ENCODE results near the gene SLC6A8.
"Not testable (repeated sequence)": the region's sequence is repeated elsewhere in the genome, so short reads cannot be mapped to it uniquely, and the experiment has no call there.

Gene SLC6A8

DNA sequence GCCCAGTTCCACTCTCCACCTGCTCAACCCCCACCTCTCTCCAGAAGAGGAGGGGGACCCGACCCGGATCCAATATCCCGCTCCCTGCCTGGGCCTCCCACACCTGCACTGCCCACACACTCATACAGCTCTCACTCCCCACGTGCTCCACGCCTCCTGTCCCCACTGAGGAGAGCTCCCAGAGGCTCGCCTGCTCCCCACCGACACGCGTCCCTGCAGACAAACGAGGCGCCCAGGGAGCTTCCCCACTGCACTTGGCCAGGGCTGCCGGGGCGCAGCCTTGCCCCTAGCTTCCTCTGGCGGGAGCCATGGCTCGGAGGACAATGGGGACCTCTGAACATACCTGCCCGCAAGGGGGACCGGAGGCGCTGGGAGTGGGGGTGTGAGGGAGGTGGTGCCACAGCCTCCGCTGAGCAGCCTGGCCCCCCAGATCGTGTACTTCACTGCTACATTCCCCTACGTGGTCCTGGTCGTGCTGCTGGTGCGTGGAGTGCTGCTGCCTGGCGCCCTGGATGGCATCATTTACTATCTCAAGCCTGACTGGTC lies 5.0 kb downstream of the SLC6A8 start:
- DNase-seq (ENCODE audit: low read depth in 2 of 2) = no peak

DNA sequence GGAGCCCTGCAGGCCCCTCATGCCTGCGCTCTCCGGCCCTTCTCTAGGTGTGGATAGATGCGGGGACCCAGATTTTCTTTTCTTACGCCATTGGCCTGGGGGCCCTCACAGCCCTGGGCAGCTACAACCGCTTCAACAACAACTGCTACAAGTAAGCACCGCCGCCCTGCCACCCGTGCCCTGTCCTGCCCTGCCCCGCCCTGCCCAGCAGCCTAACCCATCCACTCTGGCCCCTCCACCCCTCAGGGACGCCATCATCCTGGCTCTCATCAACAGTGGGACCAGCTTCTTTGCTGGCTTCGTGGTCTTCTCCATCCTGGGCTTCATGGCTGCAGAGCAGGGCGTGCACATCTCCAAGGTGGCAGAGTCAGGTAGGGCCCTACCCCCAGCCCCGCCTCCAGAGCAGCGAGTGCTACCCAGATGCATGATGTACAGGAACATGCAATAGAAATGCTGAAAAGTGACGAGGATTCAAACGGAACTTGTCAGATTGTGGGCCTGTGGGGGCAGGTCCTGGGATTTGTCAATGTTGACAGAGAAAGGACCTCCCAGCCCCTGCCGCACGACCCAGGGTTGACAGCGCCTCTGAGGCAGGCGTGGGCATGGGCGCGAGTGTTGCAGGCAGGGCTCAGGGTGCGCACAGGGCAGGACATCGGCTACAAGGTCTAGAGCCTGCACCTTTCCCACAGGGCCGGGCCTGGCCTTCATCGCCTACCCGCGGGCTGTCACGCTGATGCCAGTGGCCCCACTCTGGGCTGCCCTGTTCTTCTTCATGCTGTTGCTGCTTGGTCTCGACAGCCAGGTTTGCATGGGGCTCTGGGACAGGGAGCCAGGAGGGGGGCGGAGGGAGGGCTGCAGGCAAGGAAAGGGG lies 5.7 kb downstream of the SLC6A8 start:
- DNase-seq (ENCODE audit: low read depth in 2 of 2) = no peak

DNA sequence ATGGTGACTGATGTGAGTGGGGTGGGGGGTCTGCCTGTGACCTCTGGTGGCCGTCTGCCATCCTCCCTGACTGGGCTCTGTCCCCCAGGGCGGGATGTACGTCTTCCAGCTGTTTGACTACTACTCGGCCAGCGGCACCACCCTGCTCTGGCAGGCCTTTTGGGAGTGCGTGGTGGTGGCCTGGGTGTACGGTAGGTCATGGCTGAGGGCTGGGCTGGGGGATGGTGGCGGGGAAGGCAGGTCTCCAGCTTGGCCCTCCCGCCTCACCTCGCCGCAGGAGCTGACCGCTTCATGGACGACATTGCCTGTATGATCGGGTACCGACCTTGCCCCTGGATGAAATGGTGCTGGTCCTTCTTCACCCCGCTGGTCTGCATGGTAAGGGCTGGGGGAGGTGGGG lies 6.5 kb downstream of the SLC6A8 start:
- not testable (repeated sequence) for DNase-seq (ENCODE audit: low read depth in 2 of 2)

DNA sequence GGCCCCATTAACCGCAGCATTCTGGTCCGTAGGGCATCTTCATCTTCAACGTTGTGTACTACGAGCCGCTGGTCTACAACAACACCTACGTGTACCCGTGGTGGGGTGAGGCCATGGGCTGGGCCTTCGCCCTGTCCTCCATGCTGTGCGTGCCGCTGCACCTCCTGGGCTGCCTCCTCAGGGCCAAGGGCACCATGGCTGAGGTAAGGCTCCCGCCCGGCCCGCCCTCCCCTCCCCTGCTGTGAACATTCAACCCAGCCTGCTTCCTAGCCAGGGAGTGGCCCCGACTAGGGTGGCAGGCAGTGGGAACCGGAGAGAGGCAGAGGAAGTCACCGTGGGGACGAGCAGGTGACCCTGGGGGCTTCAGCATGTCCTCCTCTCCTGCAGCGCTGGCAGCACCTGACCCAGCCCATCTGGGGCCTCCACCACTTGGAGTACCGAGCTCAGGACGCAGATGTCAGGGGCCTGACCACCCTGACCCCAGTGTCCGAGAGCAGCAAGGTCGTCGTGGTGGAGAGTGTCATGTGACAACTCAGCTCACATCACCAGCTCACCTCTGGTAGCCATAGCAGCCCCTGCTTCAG lies 7.1 kb downstream of the SLC6A8 start:
- DNase-seq (ENCODE audit: low read depth in 2 of 2) = no peak

DNA sequence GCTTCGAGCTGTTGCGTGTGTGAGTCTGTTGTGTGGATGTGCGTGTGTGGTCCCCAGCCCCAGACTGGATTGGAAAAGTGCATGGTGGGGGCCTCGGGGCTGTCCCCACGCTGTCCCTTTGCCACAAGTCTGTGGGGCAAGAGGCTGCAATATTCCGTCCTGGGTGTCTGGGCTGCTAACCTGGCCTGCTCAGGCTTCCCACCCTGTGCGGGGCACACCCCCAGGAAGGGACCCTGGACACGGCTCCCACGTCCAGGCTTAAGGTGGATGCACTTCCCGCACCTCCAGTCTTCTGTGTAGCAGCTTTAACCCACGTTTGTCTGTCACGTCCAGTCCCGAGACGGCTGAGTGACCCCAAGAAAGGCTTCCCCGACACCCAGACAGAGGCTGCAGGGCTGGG lies 8.4 kb downstream of the SLC6A8 start:
- DNase-seq (ENCODE audit: low read depth in 2 of 2) = no peak

DNA sequence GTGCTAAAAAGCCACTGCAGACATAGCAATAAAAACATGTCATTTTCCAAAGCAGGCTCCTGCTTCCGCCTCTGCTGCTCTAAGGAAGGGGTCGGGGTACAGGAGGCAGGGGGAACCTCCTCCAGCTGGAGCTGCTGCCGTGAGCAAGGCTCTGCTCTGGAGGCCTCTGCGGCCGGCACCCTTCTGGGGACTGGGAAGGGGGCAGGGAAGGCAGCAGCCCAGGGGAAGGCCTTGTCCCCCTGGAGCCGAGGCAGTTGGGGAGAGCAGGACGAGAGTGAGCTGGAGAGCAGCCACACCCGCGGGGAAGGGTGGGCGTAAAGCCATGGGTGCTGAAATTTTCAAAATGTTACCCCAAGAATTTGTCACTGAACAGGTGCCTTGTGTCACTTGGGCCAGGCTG lies 8.8 kb downstream of the SLC6A8 start:
- DNase-seq (ENCODE audit: low read depth in 2 of 2) = not testable (repeated sequence)

DNA sequence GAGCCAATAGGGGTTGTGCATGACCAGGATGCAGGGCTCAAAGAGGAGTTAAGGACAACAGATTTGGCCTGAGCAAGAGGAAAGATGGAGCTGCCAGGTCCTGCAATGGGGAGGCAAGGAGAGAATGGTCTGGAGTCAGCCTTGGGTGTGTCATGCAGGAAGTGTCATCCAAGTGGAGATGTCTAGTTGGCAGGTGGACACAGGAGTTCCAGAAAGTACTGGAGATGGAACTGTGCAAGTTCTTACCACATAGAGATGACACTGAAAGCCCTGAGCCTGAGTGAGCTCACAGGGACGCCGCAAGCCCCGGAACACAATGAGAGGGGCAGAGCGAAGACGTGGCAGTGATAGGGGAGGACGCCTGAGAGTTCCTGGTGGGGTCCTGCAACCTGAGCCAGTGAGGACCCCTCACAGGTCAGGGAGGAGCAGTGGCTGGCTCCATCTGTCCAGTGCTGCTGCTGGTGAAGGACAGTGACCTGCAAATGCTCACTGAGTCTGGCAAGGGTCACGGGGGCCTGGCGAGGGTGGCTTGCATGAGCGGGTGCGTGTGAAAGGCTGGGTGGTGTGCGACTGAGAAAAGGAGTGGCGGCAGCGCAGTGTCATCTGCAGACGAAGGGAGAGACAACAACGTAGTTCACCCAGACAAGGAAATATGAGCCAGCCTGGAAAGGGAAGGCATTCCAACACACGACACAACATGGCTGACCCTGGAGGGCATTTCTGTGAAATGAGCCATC lies 9.4 kb downstream of the SLC6A8 start:
- not testable (repeated sequence) for DNase-seq (ENCODE audit: low read depth in 2 of 2)

DNA sequence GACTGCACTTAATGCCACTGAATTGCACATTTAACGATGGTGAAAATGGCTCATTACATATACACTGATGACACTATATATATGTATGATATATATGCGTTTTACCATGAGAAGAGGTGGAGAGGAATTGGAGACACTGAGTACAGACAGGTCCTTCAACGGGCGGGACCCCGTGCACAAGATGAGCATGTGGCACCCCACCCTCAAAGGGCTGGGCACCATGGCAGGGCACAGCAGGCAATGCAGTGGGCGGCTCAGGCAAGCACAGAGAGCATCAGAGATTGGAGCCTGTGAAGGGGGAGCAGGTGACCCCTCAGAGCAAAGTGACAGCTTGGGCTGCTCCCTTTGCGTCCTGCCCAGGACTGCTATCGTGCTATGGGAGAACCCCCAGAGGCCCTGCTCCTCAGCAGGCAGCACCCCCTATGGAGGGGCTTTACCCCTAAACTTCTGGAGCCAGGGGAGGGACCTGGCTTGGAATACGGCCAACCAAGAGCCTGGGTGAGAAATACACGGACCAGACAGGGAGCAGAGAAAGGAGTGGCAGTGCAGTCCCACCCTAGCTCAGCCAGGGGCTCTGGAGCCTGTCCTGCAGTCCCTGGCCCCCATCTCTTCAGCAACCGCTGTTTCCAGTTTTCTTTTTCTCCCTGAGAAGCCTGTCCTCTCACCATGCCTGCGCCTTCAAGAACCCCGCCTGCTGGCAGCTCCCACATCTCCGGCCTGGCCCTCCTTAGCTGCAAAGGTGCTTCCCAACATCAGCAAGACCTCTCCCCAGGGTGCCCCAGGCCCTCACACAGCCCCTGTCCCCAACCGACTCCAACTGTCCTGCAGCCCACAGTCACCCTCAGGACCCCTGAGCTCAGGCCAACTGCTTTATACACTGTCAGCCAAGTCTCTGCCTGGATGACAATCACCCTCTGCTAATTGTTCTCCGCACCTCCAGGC lies 10.5 kb downstream of the SLC6A8 start:
- no peak for DNase-seq (ENCODE audit: low read depth in 2 of 2)

DNA sequence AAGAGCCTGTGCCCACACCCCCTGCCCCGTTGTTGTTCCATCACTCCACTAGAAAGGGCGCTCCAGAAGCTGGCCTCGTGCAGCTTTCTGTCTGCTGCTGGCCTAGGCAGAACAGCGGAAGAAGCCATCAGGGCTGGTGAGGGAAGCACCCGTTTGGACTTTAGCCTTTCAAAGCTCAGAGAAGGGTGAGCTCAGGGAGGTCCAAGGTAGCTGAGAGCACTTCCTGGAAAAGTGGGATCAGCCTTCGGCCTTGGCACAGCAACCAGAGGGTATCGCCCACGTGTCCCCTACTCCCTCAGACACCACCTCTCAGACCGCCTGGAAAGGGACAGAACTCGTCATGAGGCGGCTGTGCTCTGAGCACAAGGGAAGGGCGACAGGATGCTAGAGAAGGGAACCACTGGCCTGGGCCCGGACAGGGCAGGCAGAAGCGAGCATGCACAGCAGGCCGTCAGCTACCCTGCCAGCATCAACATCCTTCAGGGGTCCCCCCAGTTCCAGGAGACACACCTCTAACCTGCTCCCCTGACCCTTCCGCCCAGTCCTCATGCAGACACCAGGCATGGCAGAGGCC lies 11.6 kb downstream of the SLC6A8 start:
- DNase-seq (ENCODE audit: low read depth in 2 of 2) = not testable (repeated sequence)

DNA sequence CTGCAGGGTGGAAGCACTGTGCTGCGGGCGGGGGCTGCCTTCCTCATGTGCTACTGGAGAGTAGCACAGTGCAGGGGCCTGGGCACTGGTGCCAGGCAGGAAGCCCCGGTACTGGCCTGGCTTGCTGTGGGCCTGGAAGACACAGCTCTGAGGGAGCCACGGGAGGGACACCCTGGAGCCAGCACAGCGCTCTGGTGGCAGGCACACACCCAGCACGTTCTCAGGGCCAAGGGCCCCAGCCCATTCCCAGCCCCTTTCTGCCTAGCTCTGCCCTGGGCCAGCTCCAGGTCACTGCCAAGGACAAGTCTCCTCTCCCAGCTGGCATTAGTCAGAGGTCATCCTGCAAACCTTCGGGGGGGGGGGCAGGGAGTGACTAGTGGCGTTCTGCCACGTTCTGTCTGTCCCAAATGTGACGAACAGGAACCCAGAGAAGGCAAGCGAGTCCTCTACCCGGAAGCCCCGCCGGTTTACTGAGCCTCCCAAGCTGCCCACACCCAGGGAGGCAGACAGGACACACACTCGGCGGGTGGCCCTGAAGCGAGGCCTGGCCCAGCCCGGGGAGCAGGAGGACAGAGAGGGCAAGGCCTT lies 12.2 kb downstream of the SLC6A8 start:
- not testable (repeated sequence) for DNase-seq (ENCODE audit: low read depth in 2 of 2)

DNA sequence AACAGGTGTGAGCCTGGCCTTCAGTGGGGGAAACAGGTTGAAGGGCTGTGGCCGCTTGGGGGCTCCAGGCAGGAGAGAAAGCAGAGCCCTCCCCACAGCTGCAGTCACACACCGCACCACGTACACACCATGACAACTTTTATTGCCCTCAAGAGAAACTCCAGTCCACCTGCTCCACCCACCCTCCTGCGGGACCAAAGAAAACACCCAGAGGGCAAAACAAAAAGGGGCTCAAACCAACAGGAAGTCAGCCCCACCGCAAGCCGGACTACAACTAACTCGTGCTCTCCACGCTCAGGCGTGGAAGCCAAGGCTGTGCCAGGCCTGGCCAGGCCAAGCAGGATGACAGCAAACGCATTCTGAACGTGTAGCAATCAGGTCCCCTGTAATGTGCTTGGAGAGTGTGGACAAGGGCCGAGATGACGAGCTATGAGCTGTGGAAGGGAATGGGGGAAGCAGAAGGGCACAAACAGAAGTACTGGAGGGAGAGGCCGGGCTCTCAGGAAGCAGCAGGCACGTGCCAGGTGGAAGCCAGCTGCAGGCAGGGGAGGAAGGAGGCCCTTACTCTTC lies 12.7 kb downstream of the SLC6A8 start:
- no peak for DNase-seq (ENCODE audit: low read depth in 2 of 2)

DNA sequence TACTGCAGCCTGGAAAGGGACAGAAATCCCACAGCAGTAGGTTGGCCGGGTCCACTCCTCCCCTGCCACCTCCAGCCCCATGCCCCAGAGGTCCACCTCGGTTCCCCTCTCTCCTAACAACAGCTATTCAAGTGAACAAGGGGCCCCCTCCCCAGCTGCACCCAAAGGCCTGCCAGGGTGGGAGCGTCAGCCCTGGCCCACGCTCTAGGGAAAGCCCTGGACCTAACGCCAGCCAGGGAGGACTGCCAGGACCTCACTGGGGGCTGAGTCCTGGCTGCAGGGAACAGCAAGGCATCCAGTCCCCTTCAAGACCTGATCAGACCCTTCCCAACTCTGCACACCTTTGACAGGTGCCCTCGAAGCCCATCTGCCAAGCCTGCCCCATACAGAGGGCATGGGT lies 13.2 kb downstream of the SLC6A8 start:
- DNase-seq (ENCODE audit: low read depth in 2 of 2) = no peak

DNA sequence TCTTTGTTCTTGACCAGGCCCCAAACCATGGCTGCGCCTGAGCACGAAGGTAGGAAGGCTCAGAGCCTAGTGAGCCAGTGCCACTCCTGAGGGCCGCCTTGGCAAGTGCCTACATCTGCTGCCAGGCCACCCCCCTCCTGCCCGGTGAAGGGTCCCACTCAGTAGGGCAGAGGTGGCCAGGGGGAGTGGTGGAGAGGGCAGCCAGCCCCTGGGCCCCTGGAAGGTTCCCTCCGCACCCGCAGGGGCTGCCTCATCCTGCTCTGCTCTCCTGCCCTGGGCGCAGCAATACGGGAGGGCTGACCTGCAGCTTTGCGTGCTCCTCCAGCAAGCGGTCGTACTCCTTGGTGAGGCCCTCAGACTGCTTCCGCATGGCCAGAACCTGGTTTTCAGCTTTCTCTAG lies 14.0 kb downstream of the SLC6A8 start:
- DNase-seq (ENCODE audit: low read depth in 2 of 2) = no peak

DNA sequence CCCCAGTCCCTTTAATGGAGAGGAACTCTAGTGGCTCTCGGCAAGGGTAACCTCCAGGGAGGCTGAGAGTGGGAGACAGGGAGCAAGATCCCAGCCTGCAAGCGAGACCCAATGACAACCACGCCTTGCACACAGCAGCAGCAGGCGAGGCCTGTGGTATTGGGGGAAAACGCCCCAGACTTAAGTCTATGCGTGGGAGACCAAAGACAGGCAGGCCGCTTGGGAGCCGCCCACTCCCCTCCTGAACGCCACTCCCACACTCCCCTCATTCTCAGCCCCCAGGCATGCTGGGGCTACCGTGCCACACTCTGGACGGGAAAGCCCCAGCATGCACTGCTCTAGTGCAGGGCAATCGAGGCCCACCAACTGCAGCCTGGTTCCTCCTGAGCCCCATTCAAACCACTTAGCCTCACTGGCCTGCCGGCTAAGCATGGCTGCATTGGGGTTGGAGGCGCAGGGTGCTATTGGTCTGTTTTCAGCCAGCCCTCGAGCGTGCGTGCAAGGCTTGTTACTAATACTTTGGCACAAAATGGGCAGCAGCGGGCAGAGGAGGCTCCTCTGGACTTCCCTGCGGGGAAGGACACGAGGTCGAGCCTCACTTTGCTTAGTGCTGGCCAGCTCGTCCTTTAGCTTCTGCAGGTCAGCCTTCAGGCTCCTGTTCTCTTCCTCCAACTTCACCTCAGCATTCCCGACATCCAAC lies 14.8 kb downstream of the SLC6A8 start:
- no peak for DNase-seq (ENCODE audit: low read depth in 2 of 2)

DNA sequence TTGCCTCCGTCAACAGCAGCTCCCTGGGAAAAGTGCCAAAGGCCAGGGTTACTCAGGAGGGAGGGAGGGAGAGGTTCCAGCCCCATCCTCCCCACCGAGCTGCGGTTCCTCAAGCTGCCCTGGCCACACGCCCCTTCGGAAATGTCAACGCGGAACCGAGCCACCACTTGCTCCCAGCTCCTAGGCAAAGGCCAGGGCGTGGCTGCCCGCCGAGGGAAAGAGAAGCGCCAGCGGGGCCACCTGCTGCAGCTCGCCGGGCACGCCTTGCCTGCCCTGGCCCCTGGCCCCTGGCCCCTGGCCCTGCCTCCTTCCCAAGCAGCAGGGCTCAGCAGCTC lies 15.3 kb downstream of the SLC6A8 start:
- no peak for DNase-seq (ENCODE audit: low read depth in 2 of 2)

DNA sequence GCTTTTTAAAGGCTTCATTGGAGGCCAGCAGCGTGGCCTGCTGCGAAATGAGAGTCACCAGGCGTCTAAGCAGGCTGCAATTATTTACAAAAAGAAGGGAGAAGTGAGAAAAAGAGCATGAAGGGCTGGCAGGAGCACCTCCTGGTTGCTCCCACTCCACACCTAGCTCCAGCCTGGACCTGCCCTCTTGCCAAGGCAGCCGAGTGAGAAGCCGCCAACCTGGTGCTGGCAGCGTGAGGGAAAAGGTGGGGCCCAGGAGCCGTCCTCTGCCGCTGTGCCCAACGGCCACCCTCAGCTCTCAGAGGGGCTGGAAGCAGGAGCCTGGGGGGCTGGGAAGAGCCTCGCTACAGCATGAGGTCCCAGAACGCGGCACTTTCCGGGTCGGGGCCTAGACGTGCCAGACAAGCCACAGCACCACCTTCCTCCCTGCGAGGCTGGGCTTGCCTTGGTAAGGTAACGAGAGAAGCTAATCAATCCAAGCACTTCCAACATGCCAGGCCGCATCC lies 16.3 kb downstream of the SLC6A8 start:
- no peak for DNase-seq (ENCODE audit: low read depth in 2 of 2)

DNA sequence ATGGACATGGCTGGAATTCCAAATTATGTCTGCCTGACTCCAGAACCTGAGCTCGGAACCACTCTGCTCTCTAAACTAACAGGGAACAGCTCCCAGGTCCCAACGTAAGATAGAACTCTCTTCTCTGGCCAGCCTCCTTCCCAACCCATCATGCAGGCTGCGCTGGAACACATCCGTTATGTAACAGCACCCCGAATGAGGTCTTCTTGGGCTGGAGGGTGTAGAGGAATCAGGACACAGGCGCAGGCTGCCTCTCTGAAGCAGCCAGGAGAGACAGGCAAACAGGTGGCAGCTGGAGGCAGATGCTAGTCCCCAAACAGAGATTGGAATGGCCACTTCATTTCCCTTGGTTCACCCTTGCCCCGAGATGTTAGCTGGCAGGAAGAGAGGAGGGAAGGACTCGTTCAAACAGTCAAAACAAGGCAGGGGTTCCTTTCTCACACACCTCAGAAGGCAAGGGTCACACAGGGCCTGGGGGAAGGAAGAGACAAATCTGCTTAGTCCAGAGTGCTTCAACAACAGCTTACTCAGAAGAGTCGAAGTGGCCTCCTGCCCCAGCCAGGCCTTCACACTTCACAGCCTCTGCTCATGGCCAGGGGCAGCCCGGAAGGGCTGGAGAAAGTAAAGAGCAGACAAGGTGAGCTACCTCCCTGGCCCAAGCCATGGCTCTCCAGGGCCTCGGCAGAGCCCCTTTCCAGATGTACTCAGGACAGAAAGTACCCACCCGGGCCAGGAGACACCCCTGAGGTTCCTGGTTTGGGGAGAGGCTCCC lies 17.1 kb downstream of the SLC6A8 start:
- DNase-seq (ENCODE audit: low read depth in 2 of 2) = not testable (repeated sequence)

DNA sequence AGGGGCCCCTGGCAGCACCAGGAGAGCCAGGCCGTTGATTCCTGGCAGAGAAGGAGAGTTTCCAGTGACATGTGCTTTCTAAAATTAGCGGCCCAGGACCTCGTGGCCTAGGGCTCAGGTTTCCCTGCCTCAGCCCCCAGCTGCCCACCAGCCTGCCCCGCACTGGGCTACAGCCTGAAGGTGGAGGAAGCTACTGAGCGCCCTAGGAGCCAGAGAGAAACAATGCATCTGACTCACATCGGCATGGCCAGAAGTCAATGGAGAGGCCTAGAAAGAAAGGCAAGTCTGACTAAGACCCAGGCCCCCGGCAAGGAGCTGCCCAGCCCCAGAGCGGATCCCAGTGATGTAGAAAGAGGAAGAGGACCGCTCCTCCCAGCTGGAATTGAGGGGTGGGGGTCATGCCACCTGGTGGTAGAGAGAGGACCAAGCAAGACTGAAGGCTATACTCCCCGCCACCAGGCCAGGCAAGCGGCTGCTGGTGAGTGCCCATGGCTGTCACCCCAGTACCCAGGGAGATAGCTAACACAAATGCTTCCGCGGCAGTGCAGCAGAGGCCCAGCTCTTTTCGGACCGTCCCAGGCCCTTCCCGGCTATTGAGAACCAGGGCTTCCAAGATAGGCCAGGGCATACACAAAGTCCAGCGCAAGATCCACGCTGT lies 17.8 kb downstream of the SLC6A8 start:
- DNase-seq (ENCODE audit: low read depth in 2 of 2) = not testable (repeated sequence)
